GM21515 (cell line): ENCODE measurements around the gene SKIDA1.

Experiments
- ATAC-seq: cut with Tn5 transposase; IDR thresholded peaks from one replicate; pipeline ENCODE4 v1.9.1; 2021; ENCODE audit not compliant: unreplicated experiment

SKIDA1 gene

DNA sequence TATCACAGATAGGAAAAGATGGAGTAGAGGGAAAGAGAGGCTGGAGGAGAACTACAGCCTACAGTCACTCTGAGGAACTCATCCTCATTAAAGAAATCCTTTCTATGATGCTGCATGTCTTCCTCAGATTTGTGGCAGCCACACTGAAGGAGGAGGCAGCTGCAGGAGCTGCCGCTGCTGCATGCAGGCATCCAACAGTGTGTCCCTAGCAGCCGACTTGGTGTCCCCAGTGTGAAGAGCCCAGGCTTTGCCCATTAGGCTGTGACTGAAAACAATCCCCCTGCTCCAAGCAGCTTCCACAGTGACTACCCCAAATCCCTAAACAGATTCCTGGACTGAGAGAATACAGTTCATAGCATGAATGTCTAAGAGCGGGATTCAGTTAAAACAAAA is 23.1 kb downstream of the SKIDA1 start:
- ATAC-seq: no peak

GRCh38 chr10:21501731-21502347 is 23.6 kb downstream of the SKIDA1 start:
- no peak for ATAC-seq

- no peak for ATAC-seq
Measured at GRCh38 chr10:21501091-21501490, 24.4 kb downstream of the SKIDA1 start.

DNA sequence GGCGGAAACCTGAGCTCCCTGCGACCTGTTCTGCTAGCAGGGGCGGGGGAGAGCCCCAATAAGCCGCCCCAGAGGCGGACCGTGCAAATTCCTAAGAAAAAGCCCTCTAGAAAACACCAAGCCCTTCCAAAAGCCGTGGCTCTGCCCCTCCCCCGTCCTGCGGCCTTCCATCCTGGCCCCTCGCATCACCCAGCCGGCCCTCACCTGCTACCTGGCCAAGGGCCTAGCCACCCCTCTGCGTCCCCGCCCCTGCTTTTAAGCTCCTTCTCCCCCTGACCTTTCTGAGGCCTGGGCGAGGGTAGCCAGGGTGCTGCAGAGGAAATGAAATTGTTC is 24.9 kb downstream of the SKIDA1 start:
- ATAC-seq: no peak

- no peak for ATAC-seq
Measured at GRCh38 chr10:21499701-21500577, 25.5 kb downstream of the SKIDA1 start.

GRCh38 chr10:21498986-21499385 is 26.5 kb downstream of the SKIDA1 start:
- no peak for ATAC-seq

DNA sequence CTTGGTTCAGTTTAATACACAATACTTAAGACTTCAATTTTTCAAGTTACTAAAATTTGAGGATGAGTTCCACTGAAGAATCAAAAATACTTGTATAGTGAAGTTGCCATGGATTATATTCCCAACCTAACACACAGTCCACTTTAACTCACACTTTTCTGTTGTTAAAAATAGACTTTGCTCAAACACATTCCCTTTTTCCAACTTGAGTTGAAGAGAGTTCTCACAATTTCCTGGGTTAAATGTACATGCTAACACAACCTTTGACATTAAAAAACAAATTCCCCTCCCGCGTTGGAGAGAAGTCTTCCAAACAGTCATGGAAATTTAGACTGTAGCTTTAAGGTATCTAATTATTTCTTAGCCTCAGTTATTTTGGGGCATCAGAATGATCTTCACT is 27.1 kb downstream of the SKIDA1 start:
- no peak for ATAC-seq

GRCh38 chr10:21497177-21497807 is 28.2 kb downstream of the SKIDA1 start:
- no peak for ATAC-seq

GRCh38 chr10:21496343-21497176 is 28.9 kb downstream of the SKIDA1 start:
- peak; percentile 44 for ATAC-seq

GRCh38 chr10:21495752-21496342 is 29.6 kb downstream of the SKIDA1 start:
- ATAC-seq: peak; percentile 82

DNA sequence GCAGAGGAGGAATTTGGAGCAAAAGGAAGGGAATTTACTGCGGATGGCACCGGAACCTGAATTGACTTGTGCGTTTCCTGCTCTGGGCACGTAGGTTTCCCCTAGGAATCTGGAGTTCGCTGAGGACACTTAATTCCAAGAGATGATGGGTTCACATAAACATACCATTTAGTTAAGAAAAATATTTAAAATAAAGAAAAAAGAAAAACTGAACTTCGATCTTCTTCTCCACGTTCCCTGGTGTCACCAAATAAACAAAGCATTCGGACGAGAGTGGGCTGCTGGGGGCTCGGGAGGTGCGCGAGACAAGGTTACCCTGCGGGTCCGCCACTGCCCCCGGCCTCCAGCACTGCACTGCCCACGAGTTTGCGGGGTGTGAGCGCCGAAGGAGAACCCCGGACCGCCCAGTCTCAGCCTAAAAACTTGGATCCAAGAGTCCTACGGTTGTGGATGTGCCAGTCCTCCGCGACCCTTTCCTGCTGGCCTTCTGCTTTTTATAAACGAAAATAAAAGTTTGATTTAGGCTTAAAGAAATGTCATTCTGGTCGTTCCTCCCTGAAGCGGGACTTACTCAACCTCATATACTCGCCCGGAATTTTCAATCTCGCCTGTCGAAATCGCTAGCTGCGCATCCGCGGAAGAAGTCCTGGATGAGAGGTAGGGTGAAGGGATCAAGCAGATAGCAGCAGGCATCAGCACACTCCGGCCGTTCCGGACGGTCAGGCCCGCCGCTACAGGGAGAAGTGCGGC is 30.3 kb downstream of the SKIDA1 start:
- ATAC-seq: no peak

- ATAC-seq: no peak
Measured at GRCh38 chr10:21494191-21495001, 31.1 kb downstream of the SKIDA1 start.

GRCh38 chr10:21493784-21494183 is 31.7 kb downstream of the SKIDA1 start:
- no peak for ATAC-seq

GRCh38 chr10:21492421-21492820 is 33.1 kb downstream of the SKIDA1 start:
- ATAC-seq: no peak

GRCh38 chr10:21490711-21491105 is 34.8 kb downstream of the SKIDA1 start:
- ATAC-seq: no peak

DNA sequence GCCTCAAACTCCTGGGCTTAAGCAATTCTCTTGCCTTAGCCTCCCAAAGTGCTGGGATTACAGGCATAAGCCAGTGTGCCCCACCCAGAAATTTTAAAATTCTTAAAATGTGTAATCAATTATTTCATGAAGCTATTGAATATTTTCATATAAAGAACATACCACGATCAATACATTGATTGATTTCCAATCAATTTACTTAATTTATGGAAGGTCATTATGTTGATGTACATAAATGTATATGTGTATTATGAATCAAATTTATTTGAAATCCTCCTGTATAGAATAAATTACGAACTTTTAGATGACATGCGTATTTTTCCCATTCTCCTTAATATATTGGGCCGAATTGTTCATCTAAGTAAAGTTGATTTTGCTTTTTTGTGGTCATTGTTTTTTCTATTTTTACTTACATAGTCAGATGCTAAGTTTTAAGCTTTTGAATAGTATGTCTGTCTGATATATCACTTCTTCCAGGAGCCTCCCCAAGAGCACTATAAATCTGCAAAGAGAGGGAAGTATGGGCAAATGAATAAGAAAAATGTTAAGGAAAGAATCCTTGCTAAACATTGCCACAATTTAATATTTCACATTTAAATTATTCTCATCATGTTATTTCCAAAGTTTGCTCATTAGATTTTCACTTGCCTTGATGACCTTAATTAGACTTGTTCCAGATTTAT is 35.3 kb downstream of the SKIDA1 start:
- ATAC-seq: no peak

DNA sequence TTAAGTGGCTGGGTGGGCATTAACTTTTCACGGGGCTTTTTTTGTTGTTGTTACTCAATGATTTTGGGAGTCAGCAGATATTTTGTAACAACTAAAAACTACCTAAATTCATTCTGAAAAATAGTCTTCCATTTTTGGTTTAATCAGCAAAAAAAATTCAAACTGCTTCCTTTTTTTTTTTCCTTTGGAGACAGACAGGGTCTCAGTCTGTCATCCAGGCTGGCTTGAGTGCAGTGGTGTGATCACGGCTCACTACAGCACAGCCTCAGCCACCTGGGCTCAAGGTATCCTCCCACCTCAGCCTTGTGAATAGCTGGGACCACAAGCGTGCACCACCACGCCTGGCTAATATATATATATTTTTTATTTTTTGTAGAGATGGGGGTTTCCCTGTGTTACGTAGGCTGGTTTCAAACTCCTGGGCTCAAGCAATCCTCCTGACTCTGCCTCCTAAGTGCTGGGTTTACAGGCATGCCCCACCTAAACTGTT is 36.5 kb downstream of the SKIDA1 start:
- no peak for ATAC-seq

DNA sequence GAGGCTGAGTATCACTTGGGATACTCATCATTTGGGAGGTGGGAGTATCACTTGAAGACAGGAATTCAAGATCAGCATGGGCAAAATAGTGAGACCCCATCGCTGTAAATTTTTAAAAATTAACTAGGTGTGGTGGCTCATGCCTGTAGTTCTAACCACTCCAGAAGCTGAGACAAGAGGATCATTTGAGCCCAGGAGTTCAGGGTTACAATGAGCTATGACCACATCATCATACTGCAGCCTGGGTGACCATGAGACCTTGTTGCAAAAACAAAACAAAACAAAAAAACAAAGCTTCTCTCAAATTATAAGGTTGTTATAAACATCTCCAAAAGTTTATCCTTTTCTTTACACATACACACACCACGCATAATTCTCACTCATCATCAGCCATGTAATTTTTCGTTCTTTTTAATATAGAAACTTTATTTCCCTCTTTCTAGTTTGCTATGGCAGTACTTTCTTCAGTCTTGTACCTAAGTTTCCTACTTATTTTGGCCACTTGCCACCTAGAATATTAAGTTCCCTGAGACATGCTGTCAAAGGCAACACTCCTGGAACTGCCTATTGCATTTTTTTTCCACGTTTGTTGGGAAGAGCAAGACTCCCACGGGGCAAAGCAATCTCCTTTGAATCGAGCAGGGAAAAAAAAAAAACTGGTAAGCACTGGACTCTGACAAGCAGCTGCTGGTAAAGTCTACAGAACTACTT is 37.1 kb downstream of the SKIDA1 start:
- no peak for ATAC-seq
